COLO829 (cell line): Measurements from ENCODE around the gene XPR1.

Source experiments
- DNase-seq: peaks from one replicate; pipeline ENCODE4 v3.0.0; 2012; ENCODE audit warnings: low spot score

Gene XPR1

DNA sequence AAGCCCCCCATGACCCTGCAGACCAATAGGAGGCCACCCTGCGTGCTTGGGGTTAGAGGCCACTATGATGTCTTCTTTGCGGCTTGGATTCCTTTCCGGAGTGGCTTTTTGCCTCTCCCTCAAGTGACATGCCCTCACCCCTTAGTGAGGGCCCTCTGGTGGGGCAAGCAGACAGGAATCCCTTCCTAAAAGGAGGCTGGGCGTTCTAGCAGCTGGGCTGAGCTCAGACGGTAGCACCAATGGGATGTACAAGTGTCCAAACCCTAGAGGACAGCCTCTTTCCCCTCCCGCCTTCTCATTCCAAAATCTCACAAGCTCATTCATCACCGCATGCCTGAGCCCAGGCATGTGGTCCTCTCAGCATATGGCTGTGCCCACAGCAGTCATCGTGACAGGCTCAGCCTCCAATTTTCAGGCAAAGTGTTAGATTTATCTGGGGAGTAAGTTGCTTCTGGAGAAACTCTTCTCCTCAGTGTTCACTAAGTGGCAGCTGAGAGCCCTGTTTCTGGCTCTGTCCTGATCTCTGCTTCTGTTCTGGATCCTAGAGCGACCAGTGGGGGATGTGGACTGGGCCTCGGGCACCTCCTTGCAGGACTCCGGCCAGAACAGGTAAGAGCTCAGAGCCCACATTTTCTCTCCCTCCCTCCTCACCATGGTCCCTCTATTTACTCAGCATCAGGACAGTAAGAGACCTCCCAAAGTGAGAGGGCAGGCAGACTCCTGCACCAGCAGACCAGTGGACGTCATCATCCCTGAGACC, 285.7 kb downstream of the XPR1 start:
- no peak for DNase-seq

DNA sequence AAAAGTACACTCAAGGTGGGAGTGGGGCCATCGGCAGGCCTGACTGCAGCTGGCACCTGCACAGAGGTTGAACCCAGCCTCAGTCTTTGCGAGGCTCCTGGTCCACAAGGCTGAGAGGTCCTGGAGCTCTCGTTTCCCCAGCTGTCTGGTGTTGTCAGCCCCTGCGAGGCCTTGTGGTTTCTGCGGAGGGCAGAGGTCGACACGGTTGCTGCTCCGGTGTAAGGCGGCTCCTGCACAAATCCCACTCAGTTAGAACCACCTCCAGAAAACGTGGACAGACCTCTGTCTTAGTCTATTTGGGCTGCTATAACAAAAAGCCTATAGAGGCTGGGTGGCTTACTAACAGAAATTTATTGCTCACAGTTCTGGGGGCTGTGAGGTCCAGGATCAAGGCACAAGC, 286.7 kb downstream of the XPR1 start:
- no peak for DNase-seq

DNA sequence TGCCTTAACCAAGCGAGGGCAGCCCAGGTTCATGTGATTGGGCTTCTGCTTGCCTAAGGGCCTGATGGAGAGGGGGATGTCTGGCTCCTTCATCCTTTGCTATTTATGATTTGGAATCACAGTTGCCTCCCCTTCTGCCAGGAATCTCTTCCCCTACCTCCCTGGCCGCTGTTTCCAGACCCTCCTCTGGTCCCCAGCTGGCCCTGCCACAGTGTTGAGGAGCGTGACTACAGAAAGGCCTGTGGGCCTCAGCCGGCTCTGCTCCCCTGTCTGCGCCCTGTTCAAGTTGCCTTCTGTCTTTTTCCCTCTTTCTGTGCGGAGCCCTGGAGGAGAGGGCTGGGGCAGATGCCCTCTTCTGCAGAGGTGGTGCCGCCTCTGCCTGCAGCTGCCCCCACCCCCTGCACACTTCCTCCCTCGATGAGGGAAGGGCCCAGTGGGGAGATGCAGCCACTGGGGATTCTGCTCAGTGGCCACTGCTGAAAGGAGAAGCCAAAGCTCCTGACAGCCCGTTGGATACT, 287.4 kb downstream of the XPR1 start:
- DNase-seq = no peak

DNA sequence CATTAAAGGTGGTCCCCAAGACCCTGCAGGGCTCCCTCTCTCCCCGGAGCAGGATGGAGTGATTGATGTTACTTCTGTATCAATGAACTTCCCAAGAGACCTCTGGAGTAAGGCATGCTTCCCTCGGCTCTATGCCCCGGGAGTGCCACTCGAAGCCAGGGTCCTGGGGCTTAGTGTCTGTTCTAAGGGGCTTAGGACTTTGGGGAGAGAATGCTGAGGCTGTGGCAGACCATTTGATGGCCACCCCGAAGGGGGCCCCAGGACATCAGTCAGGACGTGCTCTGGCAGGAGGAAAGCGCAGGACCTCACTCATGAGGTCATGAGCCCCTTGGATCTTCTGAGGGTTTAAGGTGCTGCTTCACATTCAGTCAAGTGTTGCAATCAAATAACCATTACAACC, 288.4 kb downstream of the XPR1 start:
- no peak for DNase-seq

DNA sequence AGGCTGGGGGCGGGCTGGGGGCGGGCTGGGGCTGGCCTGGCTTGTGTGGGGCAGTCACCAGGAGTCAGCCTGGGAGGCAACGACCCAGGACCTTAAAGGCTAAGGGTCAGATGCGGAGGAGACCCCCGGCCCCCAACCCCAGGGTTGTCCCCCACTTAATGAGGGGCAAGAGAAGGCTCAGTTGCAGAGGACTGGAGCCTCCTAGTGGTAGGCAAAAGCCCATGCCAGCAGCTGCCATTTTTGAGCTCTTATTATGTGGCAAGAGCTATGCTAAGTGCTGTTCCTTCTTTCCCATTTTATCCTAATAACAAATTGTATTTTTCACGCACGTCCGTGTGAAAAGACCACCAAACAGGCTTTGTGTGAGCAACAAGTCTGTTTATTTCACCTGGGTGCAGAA, 288.9 kb downstream of the XPR1 start:
- no peak for DNase-seq

DNA sequence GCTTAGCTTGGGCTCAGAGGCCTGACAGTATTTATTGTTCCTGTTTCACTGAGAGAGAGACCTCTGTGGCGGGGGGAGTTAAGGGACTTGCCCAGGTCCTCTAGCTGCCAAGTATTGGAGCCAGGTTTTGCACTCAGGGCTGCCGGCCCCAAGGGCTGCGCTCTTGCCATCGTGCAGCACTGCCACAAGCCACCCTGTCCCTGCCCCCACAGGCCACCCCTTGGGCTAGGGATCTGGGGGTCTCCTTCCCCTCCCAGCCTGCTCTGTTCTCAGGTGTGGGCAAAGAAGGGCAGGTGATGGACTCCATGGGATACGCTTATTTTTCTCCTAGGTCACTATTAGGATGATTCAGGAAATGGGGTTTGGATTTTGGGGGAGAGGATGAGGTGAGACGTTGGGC, 289.6 kb downstream of the XPR1 start:
- DNase-seq = no peak

DNA sequence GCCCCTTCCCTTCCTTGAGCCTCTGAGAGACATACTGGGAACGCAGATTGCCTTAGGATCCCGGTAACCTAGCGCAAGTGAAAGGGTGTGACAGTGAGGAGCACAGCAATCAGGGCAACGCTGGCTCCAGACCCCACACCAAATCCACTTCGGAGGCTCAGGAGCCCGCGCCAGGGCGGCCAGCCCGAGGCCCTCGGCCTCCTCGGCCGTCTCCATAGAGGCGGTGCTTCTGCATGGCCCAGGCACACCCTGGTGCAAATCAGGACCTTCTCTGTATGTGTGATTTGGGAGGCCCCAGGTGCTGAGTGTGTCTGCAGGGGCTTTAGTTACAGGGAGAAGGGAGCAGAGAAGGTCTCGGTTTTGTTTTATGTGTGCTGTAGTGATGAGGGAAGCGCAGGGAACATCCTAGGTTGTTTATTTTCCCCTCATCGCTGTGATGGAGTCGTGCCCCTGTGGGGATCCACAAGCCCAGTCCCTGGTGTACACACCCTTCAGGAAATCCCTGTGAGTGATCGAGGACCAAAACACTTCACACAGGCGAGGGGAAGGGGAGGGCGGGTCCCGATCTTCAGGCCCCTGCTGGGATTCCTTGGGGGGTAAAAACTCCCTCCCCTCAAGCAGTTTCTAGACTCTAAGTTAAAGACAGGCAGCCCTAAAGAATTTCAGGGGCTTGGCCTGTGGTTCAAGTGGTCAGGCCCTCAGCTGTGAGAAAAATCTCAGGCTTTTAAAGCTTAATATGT, 290.2 kb downstream of the XPR1 start:
- no peak for DNase-seq

DNA sequence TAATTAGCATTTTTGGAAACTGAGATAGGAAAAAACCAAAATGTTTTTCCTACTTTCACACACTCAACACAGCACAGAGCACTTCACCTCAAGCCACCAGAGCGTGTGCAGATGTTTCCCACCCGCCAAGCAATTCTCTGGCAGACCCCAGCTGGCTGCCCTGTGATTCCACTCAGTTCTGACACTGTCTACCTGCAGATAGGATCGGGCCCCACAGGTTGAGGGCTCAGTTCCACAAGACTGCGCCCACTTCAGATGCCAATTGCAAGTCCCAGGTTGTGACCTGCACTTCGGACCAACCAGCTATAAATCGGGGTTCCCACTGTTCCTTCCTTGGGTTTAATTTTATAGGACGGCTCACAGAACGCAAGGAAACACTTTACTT, 290.8 kb downstream of the XPR1 start:
- DNase-seq = no peak

DNA sequence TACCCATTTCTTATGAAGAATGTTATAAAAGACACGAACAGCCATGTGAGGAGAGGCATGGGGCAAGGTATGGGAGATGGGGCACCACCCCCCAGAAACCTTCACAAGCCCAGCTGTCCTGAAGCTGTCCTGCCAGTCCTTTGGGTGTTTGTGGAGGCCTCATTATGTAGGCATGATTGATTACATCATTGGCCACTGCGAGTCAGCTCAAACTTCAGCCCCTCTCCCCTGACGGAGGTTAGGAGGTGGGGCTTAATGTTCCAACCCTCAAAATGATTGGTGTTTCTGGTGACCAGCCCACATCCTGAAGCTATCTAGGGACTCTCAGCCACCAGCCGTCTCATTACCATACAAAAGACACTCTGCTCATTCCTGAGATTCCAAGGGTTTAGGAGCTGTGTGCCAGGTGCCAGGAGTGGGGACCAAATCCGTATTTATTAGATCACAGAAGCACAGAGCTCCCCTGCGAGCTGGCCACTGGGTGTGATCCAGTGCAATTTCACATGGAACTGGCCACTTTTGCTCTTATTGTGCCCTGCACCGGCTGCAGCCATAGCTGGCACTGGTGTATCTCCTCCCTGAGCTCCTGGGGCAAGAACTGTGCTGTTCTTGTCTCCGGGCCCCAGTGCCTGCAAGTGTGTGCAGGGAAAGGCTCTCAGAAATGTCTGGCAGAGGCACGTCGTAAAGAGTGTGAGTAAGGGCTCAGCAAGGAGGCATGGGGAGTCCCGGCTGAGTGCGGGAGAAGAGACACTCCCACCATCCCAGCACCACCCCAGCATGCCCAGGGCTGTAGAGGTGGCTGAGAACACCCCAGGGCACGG, 291.4 kb downstream of the XPR1 start:
- no peak for DNase-seq

DNA sequence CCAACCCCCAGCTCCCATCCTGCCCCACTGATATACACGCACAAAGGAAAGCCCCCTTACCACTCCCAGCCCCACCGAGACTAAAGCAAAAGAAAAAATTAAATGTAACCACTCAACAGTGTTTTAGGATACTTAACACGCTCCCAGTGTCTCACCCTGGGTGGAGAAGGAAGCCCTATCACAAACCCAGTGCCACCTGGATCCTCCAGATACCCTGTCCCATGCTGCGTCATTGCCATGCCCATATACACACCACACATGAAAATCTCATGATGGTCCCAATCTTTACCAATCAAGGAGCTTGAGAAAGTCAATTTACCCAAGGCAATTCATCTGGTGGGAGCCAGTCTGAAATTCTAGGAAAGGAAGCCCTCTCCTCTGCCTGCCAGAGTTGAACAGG, 292.1 kb downstream of the XPR1 start:
- DNase-seq = no peak

DNA sequence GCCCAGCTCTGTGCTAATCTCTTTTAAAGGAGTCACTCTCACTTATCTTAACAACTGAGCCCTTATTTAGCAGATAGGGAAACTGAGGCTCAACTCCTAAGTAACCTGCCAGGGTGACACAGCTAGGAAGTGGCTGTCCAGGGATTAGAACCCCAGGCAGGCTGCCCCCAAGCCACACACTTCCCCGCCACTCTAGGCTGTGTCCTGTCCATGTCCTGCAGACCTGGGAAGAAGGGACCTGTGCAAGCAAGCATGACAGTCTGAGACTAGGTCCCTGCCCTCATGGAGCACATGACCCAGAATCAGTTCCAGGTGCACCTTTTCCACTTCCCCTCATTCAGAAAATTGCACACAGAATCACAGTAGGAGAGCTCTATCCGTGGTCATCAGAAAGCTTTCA, 293.1 kb downstream of the XPR1 start:
- no peak for DNase-seq

DNA sequence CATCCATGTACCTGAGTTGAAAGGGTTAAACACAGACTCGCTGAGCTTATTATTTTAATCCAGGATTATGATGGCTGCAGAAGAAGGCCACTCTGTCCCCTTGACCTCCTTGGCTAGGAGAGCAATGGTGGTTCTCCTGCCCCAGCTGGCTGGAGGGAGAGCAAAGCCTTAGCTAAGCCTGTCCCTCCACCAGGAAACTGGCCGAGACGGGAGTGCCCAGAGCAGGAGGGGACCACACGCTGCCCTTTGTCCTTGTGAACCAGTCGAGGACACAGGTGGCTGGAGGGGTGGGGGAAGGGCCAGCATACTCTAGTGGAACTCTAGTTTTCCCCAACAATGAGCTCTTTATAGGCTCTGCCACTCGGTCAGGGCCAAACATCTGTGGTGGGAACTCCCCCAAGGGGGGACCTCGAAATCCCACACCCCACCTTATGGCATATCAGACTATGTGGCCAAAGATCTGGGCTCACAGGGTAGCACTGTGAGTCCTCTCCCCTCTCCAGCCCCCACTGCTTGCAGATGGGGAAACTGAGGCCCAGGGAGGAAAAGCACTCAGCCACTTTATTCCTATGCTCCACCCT, 293.7 kb downstream of the XPR1 start:
- peak; percentile 29 for DNase-seq

DNA sequence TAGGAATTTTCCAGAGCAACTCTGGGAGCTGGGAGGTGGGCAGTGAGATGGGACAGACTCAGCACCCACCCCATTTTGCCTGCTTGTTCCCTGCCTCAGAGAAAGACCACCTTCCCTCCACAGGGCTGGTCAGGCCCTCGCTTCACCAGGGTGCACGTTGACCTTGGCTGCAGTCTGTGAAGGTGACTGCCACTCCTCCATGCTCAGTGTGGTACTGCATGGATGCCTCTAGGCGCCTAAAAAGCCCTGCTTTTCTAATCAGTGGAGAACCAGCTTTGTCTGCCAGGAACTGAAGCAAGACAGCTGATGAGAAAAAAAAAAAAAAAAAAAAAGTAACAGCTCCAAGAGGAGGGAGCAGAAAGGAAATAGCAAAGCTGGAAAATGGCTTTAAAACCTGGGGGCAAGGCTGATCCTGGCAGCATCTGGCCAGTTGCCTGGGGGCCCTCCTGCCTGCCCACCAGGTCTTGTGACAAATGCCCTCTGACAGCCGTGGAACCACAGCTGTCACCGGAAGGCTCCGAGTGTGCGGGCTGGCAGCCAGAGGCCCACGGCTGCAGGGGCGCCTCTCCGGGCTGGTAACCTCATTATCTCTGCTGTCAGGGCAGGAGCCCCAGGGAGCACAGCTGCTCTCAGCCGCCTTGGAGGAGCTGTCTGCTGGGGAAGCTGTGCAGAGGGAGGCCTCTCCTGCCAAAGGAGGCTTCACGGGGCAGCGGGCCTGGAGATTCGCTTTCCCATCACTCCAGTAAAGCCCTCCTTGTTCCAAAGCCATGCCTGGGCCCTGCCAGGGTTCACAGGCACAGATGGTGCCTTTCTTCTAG, 294.6 kb downstream of the XPR1 start:
- DNase-seq = peak; percentile 53

DNA sequence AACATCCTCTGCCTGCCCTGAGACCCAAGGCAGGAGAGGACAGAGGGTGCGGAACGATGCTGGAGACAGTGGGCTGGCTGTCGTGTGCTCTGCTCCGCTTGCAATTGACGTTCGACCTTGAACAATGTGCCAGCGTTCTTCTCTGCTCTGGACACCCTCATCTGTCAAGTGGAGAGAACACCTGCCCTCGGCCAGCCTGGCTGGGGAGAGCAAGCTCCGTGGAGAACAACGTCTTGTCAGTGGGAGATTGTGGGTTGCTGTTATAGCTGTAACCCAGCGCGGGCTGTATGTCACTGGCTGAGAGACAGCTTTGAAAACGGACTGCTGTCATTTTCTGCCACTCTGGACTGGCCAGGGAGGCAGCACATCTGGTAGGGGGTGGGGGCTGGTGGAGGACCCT, 295.5 kb downstream of the XPR1 start:
- DNase-seq = no peak

DNA sequence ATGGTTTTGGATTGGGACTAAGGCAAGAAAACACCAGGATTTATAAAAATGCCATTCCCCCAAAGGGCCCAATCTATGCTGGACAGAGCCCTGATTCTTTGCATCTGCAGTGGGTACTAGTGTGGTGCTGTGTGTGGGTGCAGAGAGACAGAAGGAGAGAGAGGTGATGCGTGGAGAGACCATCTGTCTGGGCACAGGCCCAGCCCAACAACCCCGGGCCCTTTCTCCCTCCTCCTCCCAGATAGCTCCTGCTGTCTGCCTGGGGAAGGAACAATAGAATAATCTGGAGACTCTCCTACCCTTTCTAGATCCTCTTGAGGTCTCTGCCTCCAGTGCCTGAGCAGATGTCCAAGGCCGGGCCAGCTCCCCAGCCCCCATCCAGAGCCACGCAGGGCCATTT, 296.0 kb downstream of the XPR1 start:
- no peak for DNase-seq

DNA sequence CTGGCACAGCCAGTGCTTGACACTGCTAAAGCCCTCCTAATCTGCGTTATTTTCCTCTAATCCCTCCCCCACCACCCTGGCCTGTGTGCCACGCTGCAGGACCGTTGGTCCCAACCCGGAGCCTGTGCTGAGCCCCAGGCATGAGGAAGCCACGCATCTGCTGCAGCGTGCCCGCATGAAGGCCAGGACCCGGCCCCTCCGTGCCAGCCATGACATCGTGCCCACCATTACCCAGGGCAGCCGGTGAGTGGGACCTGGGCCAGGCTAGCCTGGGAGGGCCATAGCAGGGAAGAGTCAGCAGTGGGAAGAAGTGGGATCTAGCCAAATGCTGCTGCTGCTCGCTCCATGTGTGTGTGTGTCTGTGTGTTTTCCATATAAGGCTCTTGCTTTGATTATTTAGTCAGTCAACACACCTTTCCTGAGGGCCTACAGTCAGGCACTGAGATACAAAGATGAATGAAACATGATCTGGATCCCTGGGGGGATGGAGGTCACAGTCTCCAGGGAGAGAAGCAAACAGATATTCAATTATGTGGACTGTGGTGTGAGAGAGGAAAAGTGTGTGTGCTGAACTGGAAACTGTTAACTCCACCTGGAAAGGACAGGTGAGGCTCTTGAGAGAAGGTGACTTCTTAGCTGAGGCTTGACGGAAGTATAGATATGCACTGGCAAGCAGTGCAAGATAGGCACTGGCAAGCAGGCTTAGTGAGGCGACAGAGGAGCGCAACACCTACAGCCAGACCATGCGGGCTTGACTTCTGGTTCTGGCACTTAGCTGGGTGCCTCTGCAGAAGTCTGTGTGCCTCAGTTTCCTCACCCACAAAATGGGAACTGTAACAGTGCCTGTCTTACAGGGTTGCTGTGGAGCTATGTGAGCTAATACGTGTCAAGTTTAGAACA, 296.8 kb downstream of the XPR1 start:
- DNase-seq = peak; percentile 30

DNA sequence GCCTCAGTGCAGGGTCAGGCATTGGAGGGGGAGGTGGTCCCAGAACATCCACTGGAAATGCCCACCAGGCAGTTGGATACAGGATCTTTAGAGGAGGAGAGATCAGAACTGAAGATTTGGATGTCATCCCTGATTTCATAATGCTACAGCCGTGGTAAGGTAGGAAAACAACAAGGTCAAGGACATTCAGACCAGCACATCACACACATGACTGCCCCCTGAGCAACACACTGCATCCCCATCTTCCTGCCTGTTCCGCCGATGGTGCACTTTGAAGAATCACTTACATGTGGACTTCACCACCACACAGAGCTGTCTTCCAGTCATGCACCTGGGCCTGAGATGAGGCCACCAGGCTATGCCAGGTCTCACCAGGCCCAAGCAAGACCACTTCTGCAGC, 297.6 kb downstream of the XPR1 start:
- DNase-seq = no peak

DNA sequence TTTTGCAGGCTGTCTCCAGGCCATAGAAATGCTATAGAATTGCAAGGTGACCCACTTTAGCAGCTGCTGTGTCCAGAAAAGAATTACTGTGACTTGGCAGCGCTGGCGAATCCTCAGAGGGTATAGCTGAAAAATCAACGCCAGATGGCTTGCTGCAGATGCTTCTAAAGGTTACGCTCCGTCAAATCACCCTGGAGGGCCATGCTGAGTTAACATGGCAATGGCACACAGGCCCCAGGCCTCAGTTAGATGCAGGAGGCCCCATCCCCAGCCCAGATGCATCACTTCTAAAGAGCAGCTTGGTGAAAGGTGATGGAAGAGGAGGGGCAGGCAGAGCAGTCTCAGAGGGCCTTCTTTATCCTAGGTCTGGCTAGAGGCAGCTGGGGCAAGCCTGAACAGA, 298.9 kb downstream of the XPR1 start:
- no peak for DNase-seq

DNA sequence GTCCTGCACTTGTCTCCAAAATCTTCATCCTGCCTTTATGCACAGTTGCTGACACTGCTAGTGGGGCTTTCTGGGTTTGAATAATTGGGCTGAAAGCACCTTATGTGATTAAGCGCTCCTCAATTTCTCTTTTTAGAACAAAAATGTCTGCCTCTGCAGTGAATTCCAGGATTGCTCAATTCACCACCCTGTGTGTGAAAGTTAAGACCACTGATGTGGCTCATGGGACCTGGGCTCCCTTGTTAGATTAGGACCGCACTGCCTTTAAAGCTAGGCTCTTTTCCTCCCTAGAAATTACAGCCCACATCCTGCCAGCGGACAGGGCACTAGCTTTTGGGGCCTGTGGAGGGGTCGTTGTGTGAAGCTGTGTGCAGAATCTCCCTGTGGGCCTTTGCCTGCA, 299.7 kb downstream of the XPR1 start:
- no peak for DNase-seq

DNA sequence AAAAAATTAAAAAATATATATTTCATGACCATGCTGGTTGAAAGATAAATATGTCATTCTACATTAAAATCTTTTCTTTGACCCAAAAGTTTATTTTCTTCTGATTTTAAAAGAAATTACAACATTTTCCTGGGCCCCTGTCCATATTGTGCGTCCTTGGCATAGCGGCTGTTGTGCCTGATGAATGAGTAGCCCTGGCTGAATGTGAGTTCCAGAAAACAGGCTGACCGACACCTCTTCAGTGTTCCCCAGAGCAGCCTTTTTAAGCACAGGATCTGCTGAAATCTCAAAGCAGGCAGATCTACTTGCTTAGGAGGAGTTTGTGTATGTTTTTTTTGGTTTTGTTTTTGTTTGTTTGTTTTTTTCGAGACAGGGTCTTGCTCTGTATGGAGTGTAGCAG, 300.6 kb downstream of the XPR1 start:
- DNase-seq = no peak
